ENCODE measurements around the gene IQUB.

DNA sequence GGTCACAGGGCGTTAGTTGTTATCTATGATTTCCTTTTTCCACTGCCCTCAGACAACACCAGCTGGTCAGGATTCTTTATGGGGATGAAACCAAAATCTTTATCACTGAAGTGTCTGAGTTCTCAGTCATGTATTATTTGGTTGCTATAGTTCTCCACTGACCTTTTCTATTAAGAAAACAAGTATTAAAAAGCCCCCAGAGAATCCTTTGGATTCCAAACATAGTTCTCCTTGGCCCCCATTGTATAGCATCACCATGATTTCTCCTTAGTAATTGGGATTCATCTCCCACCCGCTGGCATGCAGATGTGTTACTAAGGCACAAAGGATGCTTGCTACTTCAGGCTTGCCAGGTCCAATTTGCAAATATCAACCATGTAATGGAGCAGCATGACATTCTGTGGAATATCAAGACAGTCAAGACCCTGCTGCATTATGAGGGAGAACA, 94.3 kb downstream of the IQUB start:
- TF ChIP-seq POLR2A (IDR thresholded peaks at IDR 0.05; ENCODE audit: low read length) (no peak), GATA1 (IDR thresholded peaks at IDR 0.05; ENCODE audit: low read depth, low read length) (no peak)
